G401.6 (cell line): ENCODE measurements around the gene LONRF2.

Experiments
- FAIRE-seq: peaks from 2 replicates; lab custom pipeline; 2012; peaks lifted over from hg19 to GRCh38; lab: Jason Lieb, UNC

The LONRF2 gene

DNA sequence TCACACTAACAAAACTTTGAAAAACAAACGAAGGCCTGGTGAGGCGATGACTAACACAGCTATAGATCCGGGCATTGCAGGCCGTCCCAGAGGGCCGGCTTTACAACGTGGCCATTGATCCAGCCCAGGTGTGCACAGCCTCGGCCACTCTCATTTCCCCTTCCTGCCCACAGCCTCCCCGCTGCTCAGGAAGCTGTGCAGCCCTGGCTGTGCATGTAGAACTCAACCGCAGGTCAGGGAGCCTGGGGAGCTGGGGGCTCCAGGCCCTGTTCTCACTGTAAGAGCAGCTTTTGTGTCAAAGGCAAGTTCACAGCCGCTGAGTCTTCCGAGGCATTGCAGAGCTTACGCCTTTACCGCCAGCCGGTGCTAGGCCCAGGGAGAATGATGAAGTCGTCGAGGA is 87.2 kb downstream of the LONRF2 start:
- no peak for FAIRE-seq

DNA sequence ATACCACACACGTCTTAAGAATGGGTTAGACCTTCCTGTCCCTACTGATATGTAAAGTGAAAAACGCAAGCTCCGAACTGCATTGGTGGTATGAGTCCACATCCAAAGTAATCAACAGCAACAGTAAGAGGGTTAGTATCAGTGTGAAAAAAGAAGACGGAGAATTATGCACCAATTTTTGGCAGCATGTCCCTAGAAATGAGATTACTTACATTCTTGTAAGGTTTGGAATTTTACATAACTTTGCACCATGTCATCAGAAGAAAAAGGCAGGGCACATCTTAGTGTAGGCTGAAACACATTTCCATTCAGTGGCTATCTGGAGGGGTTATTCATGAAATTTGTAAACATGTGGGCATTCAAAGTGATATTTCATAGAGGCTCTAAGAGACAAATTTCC is 88.2 kb downstream of the LONRF2 start:
- FAIRE-seq = no peak

DNA sequence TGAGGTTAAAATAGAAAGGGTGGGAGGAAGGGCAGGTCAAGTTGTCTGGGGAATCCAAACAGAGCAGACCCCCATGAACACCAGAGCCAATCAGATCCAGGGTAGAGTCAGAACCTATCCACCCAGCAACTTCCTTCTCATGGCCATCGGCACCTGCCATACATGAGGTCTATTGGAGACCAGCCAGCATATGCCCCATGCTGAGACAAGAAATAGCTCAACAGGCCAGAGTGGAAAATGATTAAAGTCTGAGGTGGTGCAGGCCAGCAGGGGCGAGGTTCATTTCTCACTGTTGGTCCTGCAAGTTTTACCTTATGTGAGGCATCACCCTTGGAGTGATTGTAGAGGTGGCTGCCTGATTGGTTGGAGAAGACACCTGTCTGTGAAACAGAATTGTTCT is 89.2 kb downstream of the LONRF2 start:
- no peak for FAIRE-seq

DNA sequence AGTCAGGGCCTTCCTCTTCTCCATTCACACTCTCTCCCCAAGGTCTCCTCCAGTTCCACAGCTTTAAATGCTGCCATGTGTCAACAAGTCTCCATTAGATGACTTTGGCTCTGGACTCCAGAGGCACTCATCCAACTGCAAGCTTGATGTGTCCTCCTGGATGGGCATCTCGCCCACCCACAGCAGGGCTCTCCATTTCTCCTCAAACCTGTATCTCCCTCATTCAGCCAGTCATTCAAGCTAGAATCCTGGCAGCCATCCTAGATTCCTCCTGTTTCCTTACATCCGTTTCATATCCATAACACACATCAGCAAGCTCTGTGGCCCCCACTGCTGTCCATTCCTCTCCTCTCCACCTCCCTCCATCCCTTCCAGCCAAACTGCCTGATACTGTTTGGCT is 91.5 kb downstream of the LONRF2 start:
- FAIRE-seq = no peak

DNA sequence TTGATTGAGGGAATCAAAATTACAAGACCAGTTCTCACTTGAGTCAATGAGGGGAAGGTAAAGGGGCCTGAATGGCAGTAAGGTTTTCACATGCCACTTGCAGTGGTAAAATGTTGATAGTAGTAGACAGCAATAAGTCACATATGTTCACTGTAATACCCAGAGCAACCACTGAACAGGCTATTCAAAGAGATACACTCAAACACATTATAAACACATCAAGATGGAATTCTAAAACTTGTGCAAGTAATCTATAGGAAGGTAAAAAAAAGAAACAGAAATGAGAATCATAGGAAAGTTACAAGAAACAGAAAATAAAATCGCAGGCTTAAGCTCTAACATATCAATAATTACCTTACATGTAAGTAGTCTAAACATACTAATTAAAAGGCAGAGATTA is 93.3 kb downstream of the LONRF2 start:
- FAIRE-seq = peak; percentile 53

DNA sequence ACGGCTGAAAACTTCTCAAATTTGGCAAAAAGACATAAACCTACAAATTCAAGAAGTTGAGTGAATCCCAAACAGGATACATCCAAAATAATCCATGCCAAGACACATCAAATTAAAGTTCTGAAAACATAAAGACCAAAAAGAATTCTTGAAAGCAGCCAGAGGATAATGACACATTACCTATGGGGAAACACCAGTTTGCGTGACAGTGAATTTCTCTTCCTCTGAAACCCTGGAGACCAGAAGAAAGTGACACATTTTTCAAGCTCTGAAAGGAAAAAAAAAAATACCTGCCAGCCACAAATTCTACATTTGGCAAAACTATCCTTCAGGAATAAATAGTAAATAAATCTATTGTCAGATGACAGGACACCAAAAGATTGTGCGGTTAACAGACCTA is 93.9 kb downstream of the LONRF2 start:
- FAIRE-seq = no peak

DNA sequence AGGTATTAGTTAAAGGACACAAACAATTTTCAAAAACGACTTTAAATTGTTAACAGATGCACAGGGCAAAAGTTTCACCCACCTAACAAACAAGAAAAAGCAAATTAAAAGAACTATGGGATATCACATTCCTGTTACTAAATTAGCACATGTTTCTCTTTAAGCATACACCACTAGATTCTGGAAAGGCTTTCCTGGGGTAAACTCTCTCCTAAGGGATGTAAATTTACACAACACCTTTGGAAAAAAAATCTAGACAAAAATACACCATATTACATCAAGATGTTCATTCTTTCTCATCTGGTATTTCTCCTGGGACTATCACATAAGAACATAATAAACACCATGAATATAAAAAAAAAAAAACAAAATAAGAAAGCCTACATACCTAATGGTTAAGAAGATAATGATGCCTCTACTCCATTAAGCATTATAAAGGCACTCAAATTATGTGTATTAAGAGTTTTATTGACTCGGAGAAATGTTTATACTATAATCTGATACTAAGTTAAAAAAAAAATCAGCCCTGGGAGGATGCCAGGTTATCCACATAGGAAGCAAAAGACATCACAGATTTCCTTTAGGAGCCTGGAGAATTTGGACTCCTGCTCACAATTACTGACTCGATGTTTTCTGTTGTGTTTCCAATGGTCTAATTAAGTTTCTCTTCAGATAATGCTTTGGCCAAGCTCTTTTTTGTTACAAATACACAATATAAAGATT is 97.2 kb downstream of the LONRF2 start:
- FAIRE-seq = no peak

DNA sequence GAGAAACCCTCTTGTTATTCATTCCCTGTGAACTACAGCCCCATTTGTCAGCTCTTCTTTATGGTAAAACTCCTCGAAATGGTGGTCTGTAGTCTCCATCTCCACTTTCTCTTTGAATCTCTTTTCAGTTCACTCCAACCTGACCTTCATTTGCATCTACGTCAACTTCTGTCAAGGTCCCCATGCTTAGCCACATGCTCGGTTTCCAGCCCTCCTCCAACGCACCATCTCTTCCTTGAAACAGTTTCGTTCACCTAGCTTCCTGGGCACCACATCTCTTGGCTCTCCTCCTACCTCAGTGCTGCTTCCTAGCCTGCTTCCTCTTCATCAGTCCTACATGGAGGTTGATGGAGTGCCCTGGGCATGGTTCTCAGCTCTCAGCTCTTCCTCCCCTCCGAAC is 98.8 kb downstream of the LONRF2 start:
- no peak for FAIRE-seq
